Measurements from ENCODE around the gene CITED4.

GRCh38 chr1:40858856-40859416 is 3.2 kb downstream of the CITED4 start:
- TF ChIP-seq, protein P1, sequence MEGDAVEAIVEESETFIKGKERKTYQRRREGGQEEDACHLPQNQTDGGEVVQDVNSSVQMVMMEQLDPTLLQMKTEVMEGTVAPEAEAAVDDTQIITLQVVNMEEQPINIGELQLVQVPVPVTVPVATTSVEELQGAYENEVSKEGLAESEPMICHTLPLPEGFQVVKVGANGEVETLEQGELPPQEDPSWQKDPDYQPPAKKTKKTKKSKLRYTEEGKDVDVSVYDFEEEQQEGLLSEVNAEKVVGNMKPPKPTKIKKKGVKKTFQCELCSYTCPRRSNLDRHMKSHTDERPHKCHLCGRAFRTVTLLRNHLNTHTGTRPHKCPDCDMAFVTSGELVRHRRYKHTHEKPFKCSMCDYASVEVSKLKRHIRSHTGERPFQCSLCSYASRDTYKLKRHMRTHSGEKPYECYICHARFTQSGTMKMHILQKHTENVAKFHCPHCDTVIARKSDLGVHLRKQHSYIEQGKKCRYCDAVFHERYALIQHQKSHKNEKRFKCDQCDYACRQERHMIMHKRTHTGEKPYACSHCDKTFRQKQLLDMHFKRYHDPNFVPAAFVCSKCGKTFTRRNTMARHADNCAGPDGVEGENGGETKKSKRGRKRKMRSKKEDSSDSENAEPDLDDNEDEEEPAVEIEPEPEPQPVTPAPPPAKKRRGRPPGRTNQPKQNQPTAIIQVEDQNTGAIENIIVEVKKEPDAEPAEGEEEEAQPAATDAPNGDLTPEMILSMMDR (IDR thresholded peaks at IDR 0.05): no peak
- TF ChIP-seq EP300 (IDR thresholded peaks at IDR 0.05; ENCODE audit: low read depth): no peak

Measured in transverse colon (tissue), 3 donors.